Karpas-422 (cell line): Measurements from ENCODE around the gene C5orf22. TPM values are rescaled to one million over a fixed set of nuclear protein-coding genes. Genes with fewer than 3 reads are reported as not detected.
A peak's percentile ranks its signal among the peaks of the same experiment; 100 is the strongest.

Experiments used
- DNase-seq: peaks from one replicate; pipeline ENCODE4 v3.0.0-alpha.2; 2015
- H2AFZ ChIP-seq: fragments of 200-600 bp; sonication (generic); 2 replicates; pipeline ENCODE4 v1.6.1; 2014; ENCODE audit warnings: antibody characterized with exemption, low read length, mixed read lengths
- H3K27ac ChIP-seq: fragments of 200-600 bp; sonication (generic); 2 replicates; pipeline ENCODE4 v1.5.1; 2014; ENCODE audit warnings: mild to moderate bottlenecking, low read length, moderate library complexity
- H3K27me3 ChIP-seq: fragments of 200-600 bp; sonication (generic); 2 replicates; pipeline ENCODE4 v1.6.1; 2014; ENCODE audit warnings: low read length, mixed read lengths
- H3K36me3 ChIP-seq: fragments of 200-600 bp; sonication (generic); 2 replicates; pipeline ENCODE4 v1.6.1; 2014; ENCODE audit warnings: low read length, mixed read lengths; ENCODE audit not compliant: insufficient read depth
- H3K4me1 ChIP-seq: fragments of 200-600 bp; sonication (generic); 2 replicates; pipeline ENCODE4 v1.6.1; 2014; ENCODE audit warnings: mild to moderate bottlenecking, low read length, mixed read lengths
- H3K4me2 ChIP-seq: fragments of 200-600 bp; sonication (generic); 2 replicates; pipeline ENCODE4 v1.6.1; 2014; ENCODE audit warnings: low read length, low read depth, mild to moderate bottlenecking; ENCODE audit not compliant: poor library complexity, severe bottlenecking
- H3K4me3 ChIP-seq: fragments of 200-600 bp; sonication (generic); 2 replicates; pipeline ENCODE4 v1.5.1; 2014; ENCODE audit warnings: mild to moderate bottlenecking, antibody characterized with exemption, low read length, mixed read lengths
- H3K79me2 ChIP-seq: fragments of 200-600 bp; sonication (generic); 2 replicates; pipeline ENCODE4 v1.6.1; 2014; ENCODE audit warnings: mild to moderate bottlenecking, low read length, mixed read lengths
- H3K9ac ChIP-seq: fragments of 200-600 bp; sonication (generic); 2 replicates; pipeline ENCODE4 v1.6.0; 2014; ENCODE audit warnings: low read length
- H3K9me2 ChIP-seq: fragments of 200-600 bp; sonication (generic), shearing (Covaris generic); replicated peaks from 2 replicates; pipeline ENCODE4 v1.6.0; 2014; ENCODE audit warnings: mild to moderate bottlenecking, low read length, moderate library complexity; ENCODE audit not compliant: insufficient read depth
- H3K9me3 ChIP-seq: fragments of 300-700, 200-600 bp; sonication (generic); 2 replicates; pipeline ENCODE4 v1.6.1; 2014; ENCODE audit warnings: low read length, mixed read lengths
- H4K20me1 ChIP-seq: fragments of 200-600 bp; sonication (generic); 2 replicates; pipeline ENCODE4 v1.6.1; 2014; ENCODE audit warnings: mild to moderate bottlenecking, antibody characterized with exemption, low read length, low read depth; ENCODE audit not compliant: insufficient read depth
- total RNA-seq: library from RNA; depleted of rRNA; stranded (reverse); fragments of >200 nt; shearing (Covaris generic); gene quantifications from 2 replicates; pipeline ENCODE4 v1.2.3, GENCODE V29; 2014; ENCODE audit warnings: low replicate concordance

Gene C5orf22
- total RNA-seq, 1 experiment from 2014 or later, result 57.7 TPM

- Histone ChIP-seq H3K79me2 (no peaks in the 10 kb centered on the region), H3K36me3 (peaks cover 34% of the 10 kb centered on the region), H3K27ac (no peak overlapping the region), H3K27me3 (no peaks in the 10 kb centered on the region), H3K9ac (no peak overlapping the region), H3K4me2 (no peak overlapping the region), H3K9me3 (no peaks in the 10 kb centered on the region), H3K4me1 (no peaks in the 10 kb centered on the region), H2AFZ (no peak overlapping the region), H3K9me2 (no peaks in the 10 kb centered on the region), H3K4me3 (no peak overlapping the region), H4K20me1 (no peaks in the 10 kb centered on the region)
- no peak for DNase-seq
Observed at GRCh38 chr5:31500256-31500655, 31.8 kb upstream of the C5orf22 start.

DNA sequence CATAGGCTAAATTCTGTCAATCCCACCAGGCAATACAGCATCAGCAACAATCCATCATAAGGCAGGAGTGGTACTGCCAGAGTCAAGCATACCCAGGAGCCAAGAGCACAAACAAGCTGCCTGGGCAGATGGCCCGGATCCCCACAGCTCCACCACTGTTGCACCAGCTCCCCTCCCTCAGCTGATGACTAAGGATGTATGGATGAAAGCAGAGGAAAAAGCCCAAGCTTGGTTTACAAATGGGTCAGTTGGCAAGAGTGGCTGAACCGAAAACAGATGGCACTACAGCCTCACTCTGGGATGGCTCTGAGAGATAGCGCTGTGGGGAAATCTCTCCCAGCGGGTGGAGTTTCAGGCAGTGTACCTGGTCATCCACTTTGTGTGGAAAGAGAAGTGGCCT is 29.6 kb upstream of the C5orf22 start:
- no peak overlapping the region for H3K9ac ChIP-seq

DNA sequence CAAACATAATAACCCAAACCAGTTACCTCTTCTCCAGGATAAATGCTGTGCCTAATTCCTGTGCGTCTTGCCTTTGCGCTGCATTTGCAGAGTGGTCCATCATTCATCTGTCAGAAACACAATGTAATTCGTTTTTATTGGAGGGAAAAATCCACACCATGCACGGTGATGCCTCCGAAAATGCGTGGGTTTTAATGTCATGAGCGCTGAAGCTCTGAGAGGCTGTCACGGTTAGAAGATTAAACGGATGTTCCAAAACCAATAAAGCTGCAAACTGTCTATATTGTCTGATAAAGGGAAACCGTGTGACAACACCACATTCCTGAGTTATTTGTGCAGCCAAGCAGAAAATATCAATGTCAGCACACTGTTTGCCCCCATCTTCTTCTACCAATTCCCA is 27.6 kb upstream of the C5orf22 start:
- Histone ChIP-seq H3K4me2 (no peak overlapping the region), H4K20me1 (no peaks in the 10 kb centered on the region), H3K9ac (no peak overlapping the region), H3K27me3 (no peaks in the 10 kb centered on the region), H3K9me3 (no peaks in the 10 kb centered on the region), H3K36me3 (peaks cover 31% of the 10 kb centered on the region), H2AFZ (no peak overlapping the region), H3K79me2 (no peaks in the 10 kb centered on the region), H3K4me3 (no peak overlapping the region), H3K9me2 (no peaks in the 10 kb centered on the region), H3K27ac (no peak overlapping the region), H3K4me1 (no peaks in the 10 kb centered on the region)
- DNase-seq, result no peak

More for the DNA sequence above, 29.6 kb upstream of the C5orf22 start:
- no peaks in the 10 kb centered on the region for H3K4me1 ChIP-seq
- no peaks in the 10 kb centered on the region for H3K9me3 ChIP-seq
- no peak overlapping the region for H3K27ac ChIP-seq
- H3K27me3 ChIP-seq, result no peaks in the 10 kb centered on the region
- no peak overlapping the region for H3K4me3 ChIP-seq
- no peak overlapping the region for H2AFZ ChIP-seq
- H3K4me2 ChIP-seq, result no peak overlapping the region
- no peak for DNase-seq
- H3K9me2 ChIP-seq, result no peaks in the 10 kb centered on the region
- H4K20me1 ChIP-seq, result no peaks in the 10 kb centered on the region
- no peaks in the 10 kb centered on the region for H3K79me2 ChIP-seq
- peaks cover 28% of the 10 kb centered on the region for H3K36me3 ChIP-seq

- Histone ChIP-seq H3K9me2 (no peaks in the 10 kb centered on the region), H3K9me3 (no peaks in the 10 kb centered on the region), H3K9ac (no peak overlapping the region), H3K4me1 (no peaks in the 10 kb centered on the region), H3K4me3 (no peak overlapping the region), H3K27ac (no peak overlapping the region), H3K79me2 (0 out of 2 replicates have a peak, but pooled peaks cover 7% of the 10 kb centered on the region), H3K4me2 (no peak overlapping the region), H3K36me3 (peaks cover 45% of the 10 kb centered on the region; the same call in 1 of the 2 replicates), H2AFZ (no peak overlapping the region), H4K20me1 (no peaks in the 10 kb centered on the region), H3K27me3 (no peaks in the 10 kb centered on the region)
- no peak for DNase-seq
Observed at GRCh38 chr5:31511305-31511704, 20.8 kb upstream of the C5orf22 start.

DNA sequence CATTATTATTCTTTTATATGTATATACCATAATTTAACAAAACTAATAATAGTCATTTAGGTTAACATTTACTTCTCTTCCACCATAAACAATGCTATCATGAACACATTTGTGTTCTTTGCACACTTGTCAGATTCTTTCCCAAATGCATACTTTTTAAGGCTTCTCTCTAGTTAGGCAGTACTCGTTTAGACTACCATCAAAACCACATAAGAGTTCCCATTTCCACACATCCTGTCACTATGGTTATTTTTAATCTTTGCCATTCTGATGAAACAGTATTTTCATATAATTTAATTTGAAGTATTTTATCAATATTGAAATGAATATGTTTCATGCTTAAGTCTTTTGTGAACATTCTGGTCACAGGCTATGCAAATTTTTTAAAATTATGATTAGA is 15.3 kb upstream of the C5orf22 start:
- no peak for DNase-seq
- H3K4me3 ChIP-seq, result no peak overlapping the region
- no peaks in the 10 kb centered on the region for H3K9me3 ChIP-seq
- H3K4me1 ChIP-seq, result no peaks in the 10 kb centered on the region
- H3K36me3 ChIP-seq, result peaks cover 49% of the 10 kb centered on the region; the same call in 1 of the 2 replicates
- no peaks in the 10 kb centered on the region for H3K9me2 ChIP-seq
- H4K20me1 ChIP-seq, result no peaks in the 10 kb centered on the region
- no peak overlapping the region for H3K4me2 ChIP-seq
- H3K9ac ChIP-seq, result no peak overlapping the region
- peaks cover 34% of the 10 kb centered on the region for H3K79me2 ChIP-seq
- H2AFZ ChIP-seq, result no peak overlapping the region
- no peaks in the 10 kb centered on the region for H3K27me3 ChIP-seq
- no peak overlapping the region for H3K27ac ChIP-seq

GRCh38 chr5:31523041-31523440 is 9.1 kb upstream of the C5orf22 start:
- no peaks in the 10 kb centered on the region for H3K9me3 ChIP-seq
- no peak overlapping the region for H3K4me3 ChIP-seq
- H3K27ac ChIP-seq, result no peak overlapping the region
- no peak for DNase-seq
- H3K9ac ChIP-seq, result no peak overlapping the region
- H3K27me3 ChIP-seq, result no peaks in the 10 kb centered on the region
- no peak overlapping the region for H2AFZ ChIP-seq
- peaks cover 6% of the 10 kb centered on the region for H3K4me1 ChIP-seq
- peaks cover 68% of the 10 kb centered on the region for H3K79me2 ChIP-seq
- no peak overlapping the region for H3K4me2 ChIP-seq
- H3K9me2 ChIP-seq, result no peaks in the 10 kb centered on the region
- peaks cover 63% of the 10 kb centered on the region for H3K36me3 ChIP-seq
- H4K20me1 ChIP-seq, result no peaks in the 10 kb centered on the region

DNA sequence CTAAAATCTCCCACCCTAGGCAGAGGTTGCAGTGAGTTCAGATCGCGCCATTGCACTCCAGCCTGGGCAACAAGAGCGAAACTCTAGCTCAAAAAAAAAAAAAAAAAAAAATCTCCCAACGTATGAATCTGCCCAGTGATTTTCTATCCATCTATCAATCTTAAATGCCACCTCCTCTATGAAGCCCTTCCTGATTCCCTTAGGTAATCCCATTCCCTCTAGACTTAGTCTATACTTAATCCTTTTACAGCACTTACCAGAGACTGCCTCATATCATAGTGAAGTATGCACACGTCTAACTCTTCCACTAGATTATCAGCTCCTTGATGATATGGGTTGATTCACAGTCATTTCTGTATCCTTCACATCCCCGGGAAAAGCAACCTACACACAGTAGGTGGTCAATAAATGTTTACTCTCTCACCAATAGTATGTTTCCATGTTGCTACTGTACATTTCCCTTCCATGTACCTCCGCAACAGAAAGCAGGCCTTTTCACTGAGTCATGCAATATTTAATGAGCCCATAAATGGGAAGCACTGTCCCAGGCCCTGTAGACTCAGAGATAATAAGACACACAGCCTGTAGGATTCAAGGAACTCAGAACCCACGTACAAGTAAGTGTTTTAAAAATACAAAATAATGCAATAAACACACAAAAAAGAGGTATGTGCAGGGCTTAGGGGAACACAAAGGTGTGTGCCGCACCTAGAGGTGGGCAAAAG is 1.4 kb upstream of the C5orf22 start:
- Histone ChIP-seq H3K79me2 (peaks cover 82% of the 10 kb centered on the region), H3K9me2 (no peaks in the 10 kb centered on the region), H3K36me3 (peaks cover 35% of the 10 kb centered on the region; the same call in 1 of the 2 replicates), H2AFZ (no peak overlapping the region), H3K4me2 (peak overlapping the region; percentile 81), H3K9me3 (no peaks in the 10 kb centered on the region), H3K9ac (peak overlapping the region; percentile 85), H4K20me1 (no peaks in the 10 kb centered on the region), H3K4me1 (peaks cover 33% of the 10 kb centered on the region), H3K27me3 (no peaks in the 10 kb centered on the region), H3K4me3 (peak overlapping the region; percentile 89), H3K27ac (no peak overlapping the region)
- DNase-seq, result no peak

GRCh38 chr5:31531543-31531887 is 586 bp upstream of the C5orf22 start:
- peak overlapping the region; percentile 81 for H3K4me2 ChIP-seq
- H3K9ac ChIP-seq, result peak overlapping the region; percentile 85
- no peaks in the 10 kb centered on the region for H3K9me3 ChIP-seq
- H3K4me1 ChIP-seq, result peaks cover 33% of the 10 kb centered on the region
- H2AFZ ChIP-seq, result peak overlapping the region; percentile 82
- no peaks in the 10 kb centered on the region for H4K20me1 ChIP-seq
- peaks cover 80% of the 10 kb centered on the region for H3K79me2 ChIP-seq
- DNase-seq, result peak; percentile 69
- peaks cover 29% of the 10 kb centered on the region; the same call in 1 of the 2 replicates for H3K36me3 ChIP-seq
- no peaks in the 10 kb centered on the region for H3K27me3 ChIP-seq
- peak overlapping the region; percentile 43; the same call in 1 of the 2 replicates for H3K27ac ChIP-seq
- no peaks in the 10 kb centered on the region for H3K9me2 ChIP-seq
- peak overlapping the region; percentile 89 for H3K4me3 ChIP-seq
